GM10248 (cell line): ENCODE data around the gene PCDHGA12.
"Not testable (repeated sequence)": the region's sequence is repeated elsewhere in the genome, so short reads cannot be mapped to it uniquely, and the experiment has no call there.

ENCODE experiments used
- CTCF ChIA-PET: fragments of 300-600 bp; sonication (Branson Sonifier 250); formaldehyde crosslinking; extraction: SDS; loops from one replicate; lab custom pipeline; 2021; ENCODE audit warnings: antibody characterized with exemption; lab: Yijun Ruan, JAX
- POLR2A ChIA-PET: fragments of 350-650 bp; sonication (Branson Sonifier 250); formaldehyde crosslinking; extraction: SDS; loops from one replicate; lab custom pipeline; 2020; ENCODE audit warnings: antibody characterized with exemption; lab: Yijun Ruan, JAX
- DNase-seq: peaks from one replicate; pipeline ENCODE4 v3.0.0; 2012; ENCODE audit errors: extremely low spot score
- TF ChIP-seq, protein P1 (sequence below): IDR thresholded peaks from 2 replicates; pipeline ENCODE4 v1.5.1; 2012; ENCODE audit warnings: mild to moderate bottlenecking, low read depth; ENCODE audit errors: extremely low read depth, missing control alignments, control extremely low read depth

The PCDHGA12 gene

DNA sequence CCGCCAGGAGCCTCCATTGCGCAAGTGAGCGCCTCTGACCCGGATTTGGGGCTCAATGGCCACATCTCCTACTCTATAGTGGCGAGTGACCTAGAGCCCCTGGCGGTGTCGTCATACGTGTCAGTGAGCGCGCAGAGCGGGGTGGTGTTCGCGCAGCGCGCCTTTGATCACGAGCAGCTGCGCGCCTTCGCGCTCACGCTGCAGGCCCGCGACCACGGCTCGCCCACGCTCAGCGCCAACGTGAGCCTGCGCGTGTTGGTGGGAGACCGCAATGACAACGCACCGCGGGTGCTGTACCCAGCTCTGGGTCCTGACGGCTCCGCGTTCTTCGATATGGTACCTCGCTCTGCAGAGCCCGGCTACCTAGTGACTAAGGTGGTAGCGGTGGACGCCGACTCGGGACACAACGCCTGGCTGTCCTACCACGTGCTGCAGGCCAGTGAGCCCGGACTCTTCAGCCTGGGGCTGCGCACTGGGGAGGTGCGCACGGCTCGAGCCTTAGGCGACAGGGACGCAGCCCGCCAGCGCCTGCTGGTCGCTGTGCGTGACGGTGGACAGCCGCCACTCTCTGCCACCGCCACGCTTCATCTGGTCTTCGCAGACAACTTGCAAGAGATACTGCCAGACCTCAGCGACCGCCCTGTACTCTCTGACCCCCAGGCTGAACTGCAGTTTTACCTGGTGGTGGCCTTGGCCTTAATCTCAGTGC is 20.6 kb upstream of the PCDHGA12 start:
- POLR2A ChIA-PET, result no interaction called here
- no peak for DNase-seq
- CTCF ChIA-PET, result interaction anchor here (1.0 to 2.6 kb wide), 3 partner anchors 11 to 148 kb away, joined by 3 to 8 read pairs (median 4); partner anchors contain the start of gene PCDHGA11
- TF ChIP-seq, protein P1, sequence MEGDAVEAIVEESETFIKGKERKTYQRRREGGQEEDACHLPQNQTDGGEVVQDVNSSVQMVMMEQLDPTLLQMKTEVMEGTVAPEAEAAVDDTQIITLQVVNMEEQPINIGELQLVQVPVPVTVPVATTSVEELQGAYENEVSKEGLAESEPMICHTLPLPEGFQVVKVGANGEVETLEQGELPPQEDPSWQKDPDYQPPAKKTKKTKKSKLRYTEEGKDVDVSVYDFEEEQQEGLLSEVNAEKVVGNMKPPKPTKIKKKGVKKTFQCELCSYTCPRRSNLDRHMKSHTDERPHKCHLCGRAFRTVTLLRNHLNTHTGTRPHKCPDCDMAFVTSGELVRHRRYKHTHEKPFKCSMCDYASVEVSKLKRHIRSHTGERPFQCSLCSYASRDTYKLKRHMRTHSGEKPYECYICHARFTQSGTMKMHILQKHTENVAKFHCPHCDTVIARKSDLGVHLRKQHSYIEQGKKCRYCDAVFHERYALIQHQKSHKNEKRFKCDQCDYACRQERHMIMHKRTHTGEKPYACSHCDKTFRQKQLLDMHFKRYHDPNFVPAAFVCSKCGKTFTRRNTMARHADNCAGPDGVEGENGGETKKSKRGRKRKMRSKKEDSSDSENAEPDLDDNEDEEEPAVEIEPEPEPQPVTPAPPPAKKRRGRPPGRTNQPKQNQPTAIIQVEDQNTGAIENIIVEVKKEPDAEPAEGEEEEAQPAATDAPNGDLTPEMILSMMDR, result no peak

DNA sequence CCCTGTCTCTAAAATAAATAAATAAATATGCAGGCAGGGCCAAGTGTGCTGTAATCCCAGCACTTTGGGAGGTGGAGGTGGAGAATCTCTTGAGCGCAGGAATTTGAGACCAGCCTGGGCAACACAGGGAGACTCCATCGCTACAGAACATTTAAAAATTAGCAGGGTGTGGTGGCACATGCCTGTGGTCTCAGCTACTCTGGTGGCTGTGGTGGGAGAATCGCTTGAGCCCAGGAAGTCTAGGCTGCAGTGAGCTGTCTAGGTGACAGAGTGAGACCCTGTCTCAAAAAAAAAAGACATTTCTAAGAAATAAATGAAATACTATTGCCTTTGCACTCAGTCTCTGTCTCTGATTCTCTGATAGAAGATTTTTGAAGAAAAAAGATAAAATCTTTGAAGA is 18.7 kb upstream of the PCDHGA12 start:
- TF ChIP-seq, protein P1, result no peak
- POLR2A ChIA-PET, result no interaction called here
- CTCF ChIA-PET, result interaction anchor here (1.2 to 12.7 kb wide), 7 partner anchors 10 to 152 kb away, joined by 3 to 180 read pairs (median 53); partner anchors contain the start of genes PCDHGA1, PCDHGA11 and PCDHGB5
- no peak for DNase-seq

DNA sequence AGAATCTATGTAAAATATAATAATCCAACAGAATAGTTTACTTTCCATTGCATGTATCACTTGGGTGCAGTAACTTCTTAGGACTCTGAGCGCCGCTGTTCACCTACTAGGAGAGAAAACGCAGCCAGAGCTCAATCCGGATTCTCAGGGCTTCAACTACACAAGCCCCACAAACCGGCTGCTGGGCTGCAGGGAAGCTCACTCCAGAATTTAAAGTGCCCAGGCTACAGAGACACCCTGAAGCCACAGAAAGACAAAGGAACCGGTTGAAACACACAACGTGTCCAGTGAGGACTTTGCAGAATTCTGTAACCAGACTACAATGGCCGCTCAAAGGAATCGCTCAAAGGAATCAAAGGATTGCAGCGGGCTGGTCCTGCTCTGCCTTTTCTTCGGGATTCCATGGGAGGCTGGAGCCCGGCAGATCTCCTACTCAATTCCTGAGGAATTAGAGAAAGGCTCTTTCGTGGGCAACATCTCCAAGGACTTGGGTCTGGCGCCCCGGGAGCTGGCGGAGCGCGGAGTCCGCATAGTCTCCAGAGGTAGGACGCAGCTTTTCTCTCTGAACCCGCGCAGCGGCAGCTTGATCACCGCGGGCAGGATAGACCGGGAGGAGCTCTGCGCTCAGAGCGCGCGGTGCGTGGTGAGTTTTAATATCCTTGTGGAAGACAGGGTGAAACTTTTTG is 17.3 kb upstream of the PCDHGA12 start, which contains the start of gene PCDHGA10:
Gene PCDHGA10 (plus strand): TSS at position 134 of the 686 bp plus-strand sequence. CDS start 189 bp downstream, at position 323.
- TF ChIP-seq, protein P1, result peak; percentile 77
- POLR2A ChIA-PET, result no interaction called here
- DNase-seq, result peak; percentile 73
- CTCF ChIA-PET, result interaction anchor here (0.7 to 12.7 kb wide), 53 partner anchors 8 to 607 kb away, joined by 3 to 180 read pairs (median 5); partner anchors contain the start of genes HDAC3, PCDHB14, PCDHB15 and PCDHGA11

DNA sequence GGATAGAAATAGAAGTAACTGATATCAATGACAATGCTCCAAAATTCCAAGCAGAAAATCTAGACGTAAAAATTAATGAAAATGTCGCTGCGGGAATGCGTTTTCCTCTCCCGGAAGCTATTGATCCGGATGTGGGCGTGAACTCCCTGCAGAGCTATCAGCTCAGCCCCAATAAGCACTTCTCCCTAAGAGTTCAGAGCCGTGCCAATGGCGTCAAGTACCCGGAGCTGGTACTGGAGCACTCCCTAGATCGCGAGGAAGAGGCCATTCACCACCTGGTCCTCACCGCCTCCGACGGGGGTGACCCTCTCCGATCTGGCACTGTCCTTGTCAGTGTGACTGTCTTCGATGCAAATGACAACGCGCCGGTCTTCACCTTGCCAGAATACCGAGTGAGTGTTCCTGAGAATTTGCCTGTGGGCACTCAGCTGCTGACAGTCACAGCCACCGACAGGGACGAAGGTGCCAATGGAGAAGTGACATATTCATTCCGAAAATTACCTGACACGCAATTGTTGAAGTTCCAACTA is 16.7 kb upstream of the PCDHGA12 start:
- DNase-seq, result no peak
- POLR2A ChIA-PET, result no interaction called here
- CTCF ChIA-PET, result interaction anchor here (0.7 to 12.7 kb wide), 42 partner anchors 8 to 608 kb away, joined by 3 to 180 read pairs (median 5); partner anchors contain the start of genes HDAC3, PCDHB14, PCDHGA11 and PCDHGA12
- TF ChIP-seq, protein P1, result no peak

DNA sequence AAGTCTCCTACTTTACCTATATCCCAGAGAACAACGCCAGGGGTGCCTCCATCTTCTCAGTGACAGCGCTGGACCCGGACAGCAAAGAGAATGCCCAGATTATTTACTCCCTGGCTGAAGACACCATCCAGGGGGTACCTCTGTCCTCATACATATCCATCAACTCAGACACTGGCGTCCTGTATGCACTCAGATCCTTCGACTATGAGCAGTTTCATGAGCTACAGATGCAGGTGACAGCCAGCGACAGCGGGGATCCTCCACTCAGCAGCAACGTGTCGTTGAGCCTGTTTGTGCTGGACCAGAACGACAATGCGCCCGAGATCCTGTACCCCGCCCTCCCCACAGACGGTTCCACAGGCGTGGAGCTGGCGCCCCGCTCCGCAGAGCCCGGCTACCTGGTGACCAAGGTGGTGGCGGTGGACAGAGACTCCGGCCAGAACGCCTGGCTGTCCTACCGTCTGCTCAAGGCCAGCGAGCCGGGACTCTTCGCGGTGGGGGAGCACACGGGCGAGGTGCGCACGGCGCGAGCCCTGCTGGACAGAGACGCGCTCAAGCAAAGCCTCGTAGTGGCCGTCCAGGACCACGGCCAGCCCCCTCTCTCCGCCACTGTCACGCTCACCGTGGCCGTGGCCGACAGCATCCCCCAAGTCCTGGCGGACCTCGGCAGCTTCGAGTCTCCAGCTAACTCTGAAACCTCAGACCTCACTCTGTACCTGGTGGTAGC is 15.6 kb upstream of the PCDHGA12 start:
- POLR2A ChIA-PET, DNase-seq: not testable (repeated sequence)
- CTCF ChIA-PET, result interaction anchor here (1.2 to 12.7 kb wide), 14 partner anchors 15 to 465 kb away, joined by 3 to 180 read pairs (median 17); partner anchors contain the start of genes DIAPH1, PCDHGA12 and TAF7

DNA sequence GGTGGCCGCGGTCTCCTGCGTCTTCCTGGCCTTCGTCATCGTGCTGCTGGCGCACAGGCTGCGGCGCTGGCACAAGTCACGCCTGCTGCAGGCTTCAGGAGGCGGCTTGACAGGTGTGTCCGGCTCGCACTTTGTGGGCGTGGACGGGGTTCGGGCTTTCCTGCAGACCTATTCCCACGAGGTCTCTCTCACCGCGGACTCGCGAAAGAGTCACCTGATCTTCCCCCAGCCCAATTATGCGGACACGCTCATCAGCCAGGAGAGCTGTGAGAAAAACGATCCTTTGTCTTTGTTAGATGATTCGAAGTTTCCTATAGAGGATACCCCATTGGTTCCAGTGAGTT is 15.1 kb upstream of the PCDHGA12 start:
- CTCF ChIA-PET, result interaction anchor here (1.3 to 12.7 kb wide), 5 partner anchors 60 to 148 kb away, joined by 4 to 180 read pairs (median 90); partner anchors contain the start of gene PCDHGC3
- DNase-seq, POLR2A ChIA-PET: not testable (repeated sequence)
